Measurements from ENCODE around the gene ZNF460. TPM values are rescaled to one million over a fixed set of nuclear protein-coding genes. Genes with fewer than 3 reads are reported as not detected.

Gene ZNF460
- total and polyA plus RNA-seq, 2 of the 13 experiments (the other 11 are each of a cell fraction or from before 2014, with no cell fraction given): 14.5 to 44.8 TPM

- TF ChIP-seq SP1 (IDR thresholded peaks at IDR 0.05) (no peak), SP1 (CRISPR knock-in tag; IDR thresholded peaks at IDR 0.05) (peak; percentile 35; the same call in 1 of the 2 replicates), DPF2 (CRISPR knock-in tag; IDR thresholded peaks at IDR 0.05; ENCODE audit: borderline replicate concordance, low read depth) (no peak), KIAA2018 (CRISPR knock-in tag; IDR thresholded peaks at IDR 0.05; ENCODE audit: borderline replicate concordance) (no peak; the same call in 1 of the 2 replicates), ZFP1 (CRISPR knock-in tag; IDR thresholded peaks at IDR 0.05) (peak; percentile 41), ZNF646 (CRISPR knock-in tag; IDR thresholded peaks at IDR 0.05) (no peak), ZNF75D (CRISPR knock-in tag; IDR thresholded peaks at IDR 0.05; ENCODE audit: borderline replicate concordance) (no peak), CBFB (CRISPR knock-in tag; IDR thresholded peaks at IDR 0.05) (0 out of 2 replicates have a peak, but pooled peaks have one; percentile 16), TBP (CRISPR knock-in tag; IDR thresholded peaks at IDR 0.05) (no peak), MIXL1 (CRISPR knock-in tag; IDR thresholded peaks at IDR 0.05) (peak; percentile 70; the same call in 1 of the 2 replicates), DDIT3 (CRISPR knock-in tag; IDR thresholded peaks at IDR 0.05) (no peak), ZNF776 (CRISPR knock-in tag; IDR thresholded peaks at IDR 0.05) (no peak), ZNF878 (CRISPR knock-in tag; IDR thresholded peaks at IDR 0.05) (no peak), SRY (CRISPR knock-in tag; IDR thresholded peaks at IDR 0.05) (no peak; the same call in 1 of the 2 replicates), SNAI1 (CRISPR knock-in tag; IDR thresholded peaks at IDR 0.05; ENCODE audit: borderline replicate concordance) (peak; percentile 65; the same call in 1 of the 2 replicates), TCF7L2 (IDR thresholded peaks at IDR 0.05; ENCODE audit: low read depth, low read length) (no peak)
These were observed 694 bp upstream of the ZNF460 start (continued) for GRCh38 chr19:57279418-57280164.
